Loucy (cell line): Measurements from ENCODE around the gene PIAS4.

Experiments
- H2AFZ ChIP-seq: fragments of 200-600 bp; sonication (generic); 2 replicates; pipeline ENCODE4 v1.6.0; 2016; ENCODE audit warnings: antibody characterized with exemption, mild to moderate bottlenecking, low read length, moderate library complexity
- H3F3A ChIP-seq: fragments of 200-600 bp; 2 replicates; pipeline ENCODE4 v1.6.0; 2016; ENCODE audit warnings: antibody characterized with exemption, low read depth, mild to moderate bottlenecking
- H3K27me3 ChIP-seq: fragments of 200-600 bp; sonication (generic); 2 replicates; pipeline ENCODE4 v1.6.1; 2014; ENCODE audit warnings: low read length, mild to moderate bottlenecking; ENCODE audit not compliant: insufficient read depth, poor library complexity, severe bottlenecking
- H3K36me3 ChIP-seq: fragments of 200-600 bp; sonication (generic); 2 replicates; pipeline ENCODE4 v1.6.1; 2016; ENCODE audit warnings: low read length; ENCODE audit not compliant: insufficient read depth
- H3K4me1 ChIP-seq: fragments of 200-600 bp; sonication (generic); 2 replicates; pipeline ENCODE4 v1.5.1; 2014; ENCODE audit warnings: low read length, mild to moderate bottlenecking; ENCODE audit not compliant: insufficient read depth, poor library complexity, severe bottlenecking
- H3K4me2 ChIP-seq: fragments of 200-600 bp; sonication (generic); 2 replicates; pipeline ENCODE4 v1.6.0; 2014; ENCODE audit warnings: antibody characterized with exemption, low read length, low read depth, mild to moderate bottlenecking; ENCODE audit not compliant: poor library complexity, severe bottlenecking
- H3K4me3 ChIP-seq: fragments of 200-600 bp; sonication (generic); 2 replicates; pipeline ENCODE4 v1.5.1; 2014; ENCODE audit warnings: low read length, mild to moderate bottlenecking, mixed read lengths; ENCODE audit not compliant: poor library complexity, severe bottlenecking
- H3K79me2 ChIP-seq: fragments of 200-600 bp; sonication (generic); 2 replicates; pipeline ENCODE4 v1.6.1; 2014; ENCODE audit warnings: low read length; ENCODE audit not compliant: insufficient read depth
- H3K9ac ChIP-seq: fragments of 200-600 bp; sonication (generic); 2 replicates; pipeline ENCODE4 v1.6.0; 2014; ENCODE audit warnings: mild to moderate bottlenecking, low read depth, low read length, moderate library complexity; ENCODE audit not compliant: poor library complexity, severe bottlenecking
- H3K9me2 ChIP-seq: fragments of 200-600 bp; sonication (generic); replicated peaks from 2 replicates; pipeline ENCODE4 v1.6.1; 2016; ENCODE audit warnings: low read depth, low read length, mixed read lengths
- H3K9me3 ChIP-seq: fragments of 200-600 bp; sonication (generic); 2 replicates; pipeline ENCODE4 v1.6.1; 2014; ENCODE audit warnings: mild to moderate bottlenecking, antibody characterized with exemption, low read length, low read depth; ENCODE audit not compliant: insufficient read depth
- H4K20me1 ChIP-seq: fragments of 200-600 bp; sonication (generic); 2 replicates; pipeline ENCODE4 v1.6.0; 2014; ENCODE audit warnings: antibody characterized with exemption, low read length, mild to moderate bottlenecking; ENCODE audit not compliant: insufficient read depth, poor library complexity, severe bottlenecking
- EZH2phosphoT487 ChIP-seq: fragments of 200-600 bp; IDR thresholded peaks from 2 replicates; pipeline ENCODE4 v1.6.1; 2018; ENCODE audit warnings: antibody characterized with exemption, mild to moderate bottlenecking, moderate library complexity, borderline replicate concordance
- TF ChIP-seq, protein P1 (sequence below): fragments of 200-600 bp; sonication (generic); conservative IDR thresholded peaks from 2 replicates; pipeline ENCODE4 v1.5.1; 2014; ENCODE audit warnings: mild to moderate bottlenecking, antibody characterized with exemption, low read length

The PIAS4 gene

DNA sequence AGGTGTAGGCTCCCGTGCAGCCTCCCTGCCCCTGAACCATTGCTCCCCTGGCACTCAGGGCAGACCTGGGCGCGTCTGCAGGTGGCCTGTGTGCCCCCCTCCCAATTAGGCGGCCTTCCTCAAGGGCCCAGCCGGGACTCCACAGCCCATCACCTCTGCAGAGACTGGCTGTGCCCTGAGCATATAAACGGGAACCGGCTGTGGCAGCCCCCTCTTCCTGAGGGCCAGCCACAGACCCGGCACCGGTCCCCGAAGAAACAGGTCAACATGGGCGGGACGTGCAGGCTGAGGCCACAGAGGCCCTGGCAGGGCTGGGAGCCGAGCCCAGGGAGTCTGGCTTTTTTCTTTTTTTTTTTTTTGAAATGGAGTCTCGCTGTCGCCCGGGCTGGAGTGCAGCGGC is 12.0 kb downstream of the PIAS4 start:
- no peak overlapping the region for H3K4me2 ChIP-seq
- peaks cover 49% of the 10 kb centered on the region; the same call in 1 of the 2 replicates for H3K79me2 ChIP-seq
- H3K9ac ChIP-seq: no peak overlapping the region
- H3K27me3 ChIP-seq: no peaks in the 10 kb centered on the region
- H3K9me2 ChIP-seq: no peaks in the 10 kb centered on the region
- no peak overlapping the region for H2AFZ ChIP-seq
- TF ChIP-seq, protein P1, sequence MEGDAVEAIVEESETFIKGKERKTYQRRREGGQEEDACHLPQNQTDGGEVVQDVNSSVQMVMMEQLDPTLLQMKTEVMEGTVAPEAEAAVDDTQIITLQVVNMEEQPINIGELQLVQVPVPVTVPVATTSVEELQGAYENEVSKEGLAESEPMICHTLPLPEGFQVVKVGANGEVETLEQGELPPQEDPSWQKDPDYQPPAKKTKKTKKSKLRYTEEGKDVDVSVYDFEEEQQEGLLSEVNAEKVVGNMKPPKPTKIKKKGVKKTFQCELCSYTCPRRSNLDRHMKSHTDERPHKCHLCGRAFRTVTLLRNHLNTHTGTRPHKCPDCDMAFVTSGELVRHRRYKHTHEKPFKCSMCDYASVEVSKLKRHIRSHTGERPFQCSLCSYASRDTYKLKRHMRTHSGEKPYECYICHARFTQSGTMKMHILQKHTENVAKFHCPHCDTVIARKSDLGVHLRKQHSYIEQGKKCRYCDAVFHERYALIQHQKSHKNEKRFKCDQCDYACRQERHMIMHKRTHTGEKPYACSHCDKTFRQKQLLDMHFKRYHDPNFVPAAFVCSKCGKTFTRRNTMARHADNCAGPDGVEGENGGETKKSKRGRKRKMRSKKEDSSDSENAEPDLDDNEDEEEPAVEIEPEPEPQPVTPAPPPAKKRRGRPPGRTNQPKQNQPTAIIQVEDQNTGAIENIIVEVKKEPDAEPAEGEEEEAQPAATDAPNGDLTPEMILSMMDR: no peak
- no peak for TF ChIP-seq EZH2phosphoT487
- no peaks in the 10 kb centered on the region for H3K4me1 ChIP-seq
- no peaks in the 10 kb centered on the region for H3K9me3 ChIP-seq
- H3K36me3 ChIP-seq: peaks cover 10% of the 10 kb centered on the region; the same call in 1 of the 2 replicates
- peaks cover 12% of the 10 kb centered on the region for H4K20me1 ChIP-seq
- H3F3A ChIP-seq: no peaks in the 10 kb centered on the region
- H3K4me3 ChIP-seq: no peak overlapping the region

DNA sequence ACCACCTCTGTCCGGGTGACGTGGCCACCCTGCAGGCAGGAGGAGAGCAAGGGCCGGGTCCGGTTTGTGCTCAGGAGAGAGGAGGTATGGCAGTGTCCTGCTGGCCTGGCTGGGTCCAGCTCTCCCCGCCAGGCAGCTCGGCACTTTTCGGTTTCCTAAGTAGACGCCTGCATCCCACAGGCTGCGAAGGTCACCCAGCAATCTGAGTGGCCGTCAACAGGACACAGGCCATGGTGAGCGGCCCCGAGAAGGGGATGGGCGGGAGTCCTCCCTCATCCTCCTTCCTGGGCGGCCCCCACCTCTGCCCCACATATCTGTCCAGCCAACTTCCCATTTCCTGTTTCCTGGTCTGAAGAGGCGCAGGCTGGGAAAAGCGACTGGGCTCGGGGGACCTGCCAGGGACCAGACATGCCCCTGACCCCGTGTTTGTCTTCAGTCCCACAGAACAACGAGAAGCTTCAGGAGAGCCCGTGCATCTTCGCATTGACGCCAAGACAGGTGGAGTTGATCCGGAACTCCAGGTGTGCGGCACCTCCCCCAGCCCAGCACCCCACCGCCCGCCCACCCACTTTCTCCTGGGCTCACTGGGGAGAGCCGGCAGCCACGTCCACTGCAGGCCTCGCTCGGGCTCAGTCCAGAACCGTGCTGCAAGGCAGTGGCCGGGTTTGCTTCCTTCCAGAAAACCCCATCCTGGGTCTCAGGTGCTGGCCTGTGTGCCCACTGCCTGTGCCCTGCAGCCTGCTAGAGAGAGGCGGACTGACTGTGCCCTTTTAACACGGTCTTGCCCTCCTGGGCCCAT is 16.3 kb downstream of the PIAS4 start:
- Histone ChIP-seq H3K4me1 (no peaks in the 10 kb centered on the region), H3F3A (no peaks in the 10 kb centered on the region), H3K4me3 (no peak overlapping the region), H3K27me3 (no peaks in the 10 kb centered on the region), H3K9ac (no peak overlapping the region), H3K9me3 (no peaks in the 10 kb centered on the region), H2AFZ (no peak overlapping the region), H3K9me2 (no peaks in the 10 kb centered on the region), H3K4me2 (no peak overlapping the region), H3K79me2 (peaks cover 16% of the 10 kb centered on the region; the same call in 1 of the 2 replicates), H3K36me3 (peaks cover 19% of the 10 kb centered on the region; the same call in 1 of the 2 replicates), H4K20me1 (no peaks in the 10 kb centered on the region)
- TF ChIP-seq, protein P1: no peak
- TF ChIP-seq EZH2phosphoT487: no peak

DNA sequence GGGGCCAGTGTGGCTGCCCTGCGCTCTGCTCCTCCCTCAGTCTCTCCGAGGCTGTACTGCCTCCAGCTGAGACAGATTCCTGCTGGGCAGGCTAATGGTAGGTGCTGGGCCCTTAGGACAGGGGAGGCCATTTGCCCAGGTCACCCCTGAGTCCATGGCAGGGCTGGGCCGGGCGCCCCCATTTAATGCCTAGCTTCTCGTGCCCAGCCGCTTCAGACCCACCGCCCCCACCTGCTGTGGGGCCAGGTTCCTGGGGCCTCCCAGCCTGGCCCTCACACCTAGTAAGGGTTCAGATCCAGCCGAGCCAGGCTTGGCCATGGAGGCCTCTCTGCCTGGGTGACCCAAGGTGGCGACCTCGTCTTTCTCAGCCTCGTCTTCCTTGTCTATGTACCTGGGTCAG is 17.8 kb downstream of the PIAS4 start:
- Histone ChIP-seq H3K79me2 (peaks cover 7% of the 10 kb centered on the region; the same call in 1 of the 2 replicates), H3K4me2 (no peak overlapping the region), H3F3A (no peaks in the 10 kb centered on the region), H4K20me1 (no peaks in the 10 kb centered on the region), H3K4me1 (no peaks in the 10 kb centered on the region), H3K36me3 (peaks cover 26% of the 10 kb centered on the region; the same call in 1 of the 2 replicates), H3K9me3 (no peaks in the 10 kb centered on the region), H3K4me3 (no peak overlapping the region), H3K27me3 (no peaks in the 10 kb centered on the region), H3K9me2 (no peaks in the 10 kb centered on the region), H3K9ac (no peak overlapping the region), H2AFZ (no peak overlapping the region)
- TF ChIP-seq EZH2phosphoT487: no peak
- TF ChIP-seq, protein P1: no peak
